SK-N-SH (cell line): ENCODE results near the gene OTUD7B. TPM values are rescaled to one million over a fixed set of nuclear protein-coding genes. Genes with fewer than 3 reads are reported as not detected.
A peak's percentile ranks its signal among the peaks of the same experiment; 100 is the strongest.

Experiments
- CTCF ChIA-PET: fragments of 300-600, 350-600 bp; formaldehyde crosslinking; extraction: SDS; loops from one replicate; lab custom pipeline; 2021; lab: Yijun Ruan, JAX
- POLR2A ChIA-PET: fragments of 350-600 bp; sonication (Branson Sonifier 250); formaldehyde crosslinking; extraction: SDS; loops from one replicate; lab custom pipeline; 2020; ENCODE audit warnings: antibody characterized with exemption, inconsistent platforms; lab: Yijun Ruan, JAX
- DNase-seq: peaks from one replicate; pipeline ENCODE4 v3.0.0; 2012
- H2AFZ ChIP-seq: fragments of 200-600 bp; sonication (generic); 2 replicates; pipeline ENCODE4 v1.8.1; 2016; ENCODE audit warnings: antibody characterized with exemption, mild to moderate bottlenecking, low read depth
- H3F3A ChIP-seq: fragments of 200-600 bp; sonication (generic); replicated peaks from 2 replicates; pipeline ENCODE3; 2016; ENCODE audit warnings: antibody characterized with exemption, mild to moderate bottlenecking; ENCODE audit not compliant: insufficient read depth
- H3K27ac ChIP-seq, 2 experiments: fragments of 200-500 bp in 1 of 2; fragments of 200-600 bp in 1 of 2; sonication (Bioruptor generic) in 1 of 2; sonication (generic), shearing (Covaris generic) in 1 of 2; 2 replicates each; pipeline versions ENCODE4 v1.5.1 to v1.6.1; 2014 to 2016; ENCODE audit warnings: low read depth in 2 of 2, inconsistent platforms in 1 of 2, low read length in 1 of 2, mild to moderate bottlenecking in 1 of 2, mixed read lengths in 1 of 2
- H3K27me3 ChIP-seq: fragments of 200-600 bp; sonication (generic), shearing (Covaris generic); 2 replicates; pipeline ENCODE4 v1.6.1; 2016; ENCODE audit warnings: mixed run types; ENCODE audit not compliant: insufficient read depth
- H3K36me3 ChIP-seq, 2 experiments: fragments of 200-500 bp in 1 of 2; fragments of 200-600 bp in 1 of 2; sonication (Bioruptor generic) in 1 of 2; sonication (generic) in 1 of 2; replicated peaks in 1 of 2; 2 replicates each; pipeline versions ENCODE3 to v1.5.1; 2014 to 2016; ENCODE audit warnings: low read length in 1 of 2, mild to moderate bottlenecking in 1 of 2; ENCODE audit not compliant: insufficient read depth in 2 of 2, control insufficient read depth in 1 of 2
- H3K4me1 ChIP-seq, 2 experiments: fragments of 200-500 bp in 1 of 2; fragments of 200-600 bp in 1 of 2; sonication (Bioruptor generic) in 1 of 2; sonication (generic), shearing (Covaris generic) in 1 of 2; 2 replicates each; pipeline versions ENCODE4 v1.5.1 to v1.6.1; 2014 to 2016; ENCODE audit warnings: low read depth in 1 of 2, low read length in 1 of 2, mixed run types in 1 of 2; ENCODE audit not compliant: insufficient read depth in 2 of 2, control insufficient read depth in 1 of 2
- H3K4me2 ChIP-seq: fragments of 200-600 bp; sonication (generic), shearing (Covaris generic); 2 replicates; pipeline ENCODE4 v1.6.1; 2017; ENCODE audit warnings: mixed run types
- H3K4me3 ChIP-seq, 2 experiments: fragments of 200-500 bp in 1 of 2; fragments of 200-600 bp in 1 of 2; sonication (Bioruptor generic) in 1 of 2; sonication (generic), shearing (Covaris generic) in 1 of 2; 2 replicates each; pipeline versions ENCODE4 v1.5.1 to v1.8.1; 2014 to 2016; ENCODE audit warnings: low read depth in 2 of 2, inconsistent platforms in 1 of 2, low read length in 1 of 2, mild to moderate bottlenecking in 1 of 2, mixed read lengths in 1 of 2, moderate library complexity in 1 of 2
- H3K79me2 ChIP-seq: fragments of 200-600 bp; sonication (generic); 2 replicates; pipeline ENCODE4 v1.8.1; 2017; ENCODE audit warnings: mild to moderate bottlenecking; ENCODE audit not compliant: insufficient read depth
- H3K9ac ChIP-seq: fragments of 200-600 bp; sonication (generic); 2 replicates; pipeline ENCODE4 v1.6.1; 2017; ENCODE audit warnings: mixed run types
- H3K9me2 ChIP-seq: fragments of 200-600 bp; sonication (generic); 2 replicates; pipeline ENCODE4 v1.6.1; 2017; ENCODE audit warnings: mixed run types
- H3K9me3 ChIP-seq: fragments of 200-600 bp; sonication (generic); 2 replicates; pipeline ENCODE4 v1.6.1; 2017; ENCODE audit warnings: mixed run types, mild to moderate bottlenecking, moderate library complexity
- H4K20me1 ChIP-seq: fragments of 200-600 bp; sonication (generic); 2 replicates; pipeline ENCODE4 v1.6.1; 2017; ENCODE audit warnings: mild to moderate bottlenecking, mixed run types; ENCODE audit not compliant: insufficient read depth
- CHD2 ChIP-seq: fragments of 150-350 bp; IDR thresholded peaks from 2 replicates; pipeline ENCODE4 v1.6.1; 2018; ENCODE audit warnings: low read length; ENCODE audit not compliant: partially characterized antibody
- CTCF ChIP-seq: fragments of 200-600 bp; sonication (generic); IDR thresholded peaks from 2 replicates; pipeline ENCODE4 v1.6.1; 2017; ENCODE audit warnings: antibody characterized with exemption, mild to moderate bottlenecking, moderate library complexity
- ELF1 ChIP-seq: IDR thresholded peaks from 2 replicates; pipeline ENCODE4 v1.4.0; 2012
- EZH2phosphoT487 ChIP-seq: fragments of 200-600 bp; sonication (generic); IDR thresholded peaks from 2 replicates; pipeline ENCODE4 v1.6.1; 2017; ENCODE audit warnings: low read depth, mixed run types, mild to moderate bottlenecking, antibody characterized with exemption, moderate library complexity, borderline replicate concordance
- FOXM1 ChIP-seq: IDR thresholded peaks from 2 replicates; pipeline ENCODE4 v1.4.0; 2012; ENCODE audit warnings: low read depth, mild to moderate bottlenecking
- IRF3 ChIP-seq: fragments of 150-350 bp; IDR thresholded peaks from 2 replicates; pipeline ENCODE4 v1.6.1; 2016; ENCODE audit warnings: mild to moderate bottlenecking, low read depth, low read length
- MAX ChIP-seq: IDR thresholded peaks from 2 replicates; pipeline ENCODE4 v1.4.0; 2012; ENCODE audit warnings: low read depth
- NFIC ChIP-seq: IDR thresholded peaks from 2 replicates; pipeline ENCODE4 v1.4.0; 2012; ENCODE audit warnings: borderline replicate concordance
- NRF1 ChIP-seq: IDR thresholded peaks from 2 replicates; pipeline ENCODE4 v1.6.1; 2012; ENCODE audit warnings: low read depth, mild to moderate bottlenecking, low read length
- PBX3 ChIP-seq: IDR thresholded peaks from 2 replicates; pipeline ENCODE4; 2012
- RAD21 ChIP-seq: IDR thresholded peaks from 2 replicates; pipeline ENCODE4 v1.6.1; 2012; ENCODE audit warnings: mild to moderate bottlenecking, low read length
- RCOR1 ChIP-seq: fragments of 150-350 bp; IDR thresholded peaks from 2 replicates; pipeline ENCODE4 v1.6.1; 2017; ENCODE audit warnings: antibody characterized with exemption, low read length
- RFX5 ChIP-seq: IDR thresholded peaks from 2 replicates; pipeline ENCODE4 v1.6.1; 2012; ENCODE audit warnings: mild to moderate bottlenecking, improper control_type of control experiment, low read length
- RXRA ChIP-seq: IDR thresholded peaks from 2 replicates; pipeline ENCODE4 v1.4.0; 2012; ENCODE audit warnings: low read depth, mild to moderate bottlenecking, borderline replicate concordance
- TAF1 ChIP-seq: IDR thresholded peaks from 2 replicates; pipeline ENCODE4 v1.6.1; 2012; ENCODE audit warnings: low read depth, mild to moderate bottlenecking, low read length, moderate library complexity, borderline replicate concordance
- TEAD4 ChIP-seq: IDR thresholded peaks from 2 replicates; pipeline ENCODE4 v1.4.0; 2012; ENCODE audit warnings: mild to moderate bottlenecking, borderline replicate concordance; ENCODE audit not compliant: insufficient read depth
- USF1 ChIP-seq: IDR thresholded peaks from 2 replicates; pipeline ENCODE4 v1.4.0; 2012; ENCODE audit warnings: low read depth, borderline replicate concordance
- YY1 ChIP-seq: IDR thresholded peaks from 2 replicates; pipeline ENCODE4 v1.4.0; 2012; ENCODE audit warnings: low read depth, mild to moderate bottlenecking
- WGBS: methylation state at CpG from one replicate; pipeline ENCODE4 v1.1.6; 2017; ENCODE audit warnings: low lambda C conversion rate; 5-methylcytosine and 5-hydroxymethylcytosine counted together
- polyA plus RNA-seq, 3 experiments: library from polyadenylated mRNA; depleted of rRNA; stranded (reverse); fragments of >200 nt; gene quantifications; 2 replicates each; pipeline ENCODE4 v1.2.3, GENCODE V29; 2012

The OTUD7B gene
- polyA plus RNA-seq, 1 of the 3 experiments (the other 2 are of a cell fraction) = 4.2 TPM

- TF ChIP-seq CTCF (no peak; the same call in 1 of the 2 replicates), RXRA (peak; percentile 81), RAD21 (0 out of 2 replicates have a peak, but pooled peaks have one; percentile 8), YY1 (0 out of 2 replicates have a peak, but pooled peaks have one; percentile 45), RCOR1 (peak; percentile 29; the same call in 1 of the 2 replicates)
These were observed at the start of gene OTUD7B (continued) for GRCh38 chr1:150010393-150011115.

- WGBS = 64% methylated on average over 4 of the region's 4 CpGs
- TF ChIP-seq USF1 (no peak), MAX (no peak), FOXM1 (no peak), NRF1 (no peak), TEAD4 (no peak), YY1 (no peak), TAF1 (no peak), RAD21 (no peak), NFIC (no peak), PBX3 (no peak), IRF3 (no peak), ELF1 (no peak), CHD2 (no peak), EZH2phosphoT487 (no peak), RFX5 (no peak), RXRA (no peak), RCOR1 (no peak)
- TF ChIP-seq, all 33 proteins: peak for 0
- H3K4me3 ChIP-seq = no peak overlapping the region
- H3K9me2 ChIP-seq = no peaks in the 10 kb centered on the region
- no peak overlapping the region for H3K27ac ChIP-seq
- H3F3A ChIP-seq = peaks cover 20% of the 10 kb centered on the region
- H3K79me2 ChIP-seq = peaks cover 14% of the 10 kb centered on the region; the same call in 1 of the 2 replicates
- no peaks in the 10 kb centered on the region for H3K27me3 ChIP-seq
- no peak for DNase-seq
- POLR2A ChIA-PET = no interaction called here
- no peaks in the 10 kb centered on the region for H4K20me1 ChIP-seq
- peaks cover 4 to 16% of the 10 kb centered on the region in 2 experiments for H3K4me1 ChIP-seq
- no peak overlapping the region for H3K9ac ChIP-seq
- no peaks in the 10 kb centered on the region for H3K9me3 ChIP-seq
- H3K4me2 ChIP-seq = no peak overlapping the region
- no peaks in the 10 kb centered on the region for H3K36me3 ChIP-seq
- H2AFZ ChIP-seq = no peak overlapping the region
- CTCF ChIA-PET = interaction anchor here (1.2 kb wide), 1 partner anchor 127 kb away, joined by 3 read pairs; no protein-coding TSS in a partner anchor
These were observed 49.7 kb upstream of the OTUD7B start for GRCh38 chr1:150060260-150060659.
